GM19324 (cell line): ENCODE data around the gene TGDS.
"Not testable (repeated sequence)": the region's sequence is repeated elsewhere in the genome, so short reads cannot be mapped to it uniquely, and the experiment has no call there.

Experiments used
- ATAC-seq: cut with Tn5 transposase; IDR thresholded peaks from one replicate; pipeline ENCODE4 v1.9.1; 2021; ENCODE audit warnings: mild to moderate bottlenecking, moderate library complexity; ENCODE audit not compliant: unreplicated experiment, low FRiP score

The TGDS gene

DNA sequence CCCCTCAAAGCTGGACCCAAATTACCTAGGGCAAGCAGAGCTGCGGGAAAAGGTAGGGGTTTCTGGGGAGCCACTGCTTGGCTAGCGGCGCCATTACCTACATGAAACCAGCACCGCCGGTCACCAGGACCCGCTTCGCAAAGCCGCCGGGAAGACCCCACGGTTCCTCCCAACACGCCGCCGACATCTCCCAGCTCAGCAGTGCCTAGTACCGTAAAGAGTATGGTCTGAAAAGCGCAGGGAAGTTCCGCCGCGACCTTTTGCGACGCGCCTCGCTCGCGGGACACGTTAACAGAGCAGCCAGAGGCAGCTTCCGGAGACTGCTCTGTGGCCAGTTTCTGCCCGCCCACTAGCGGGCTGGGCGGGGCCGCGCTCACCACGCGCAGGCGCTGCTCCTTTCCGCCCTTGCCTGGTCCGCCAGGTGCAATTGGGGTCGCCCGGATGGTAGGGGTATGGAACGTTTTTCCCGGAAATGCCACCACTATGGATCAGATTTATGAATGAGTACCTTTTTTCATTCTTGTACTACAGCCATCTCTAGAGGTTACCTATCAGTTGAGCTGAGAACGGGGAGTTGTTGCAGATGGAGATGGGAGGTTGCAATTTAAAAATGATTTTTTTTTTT is at the start of gene TGDS:
Gene TGDS, minus strand, starts transcription at position 203 of the 625 bp plus-strand sequence. Its CDS starts 16 bp downstream, at position 187.
- ATAC-seq: peak; percentile 99

DNA sequence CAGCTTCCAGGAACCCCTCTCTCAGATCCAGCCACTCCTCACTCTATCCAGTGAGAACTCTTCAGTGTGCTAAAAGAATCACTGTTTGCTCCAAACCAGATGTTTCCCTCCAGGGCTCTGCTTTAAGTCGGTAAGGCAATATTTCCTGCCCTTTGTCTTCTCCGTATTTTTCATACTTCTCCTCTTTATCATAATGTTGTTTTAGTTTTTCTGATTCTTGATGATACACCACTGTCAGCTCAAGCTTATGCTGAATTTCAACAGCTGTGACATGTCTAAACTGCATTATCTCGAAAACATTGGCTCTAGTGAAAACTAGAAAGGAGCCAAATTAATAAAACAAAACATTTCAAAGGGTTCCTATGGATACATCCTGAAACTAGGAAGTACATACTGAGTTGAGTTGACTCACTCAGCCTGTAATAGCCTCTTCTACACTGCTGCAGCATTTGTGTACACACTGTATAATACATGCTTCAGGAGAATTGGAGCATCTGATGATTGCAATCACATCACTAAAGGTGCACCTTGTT is 45.5 kb upstream of the TGDS start:
- no peak for ATAC-seq

DNA sequence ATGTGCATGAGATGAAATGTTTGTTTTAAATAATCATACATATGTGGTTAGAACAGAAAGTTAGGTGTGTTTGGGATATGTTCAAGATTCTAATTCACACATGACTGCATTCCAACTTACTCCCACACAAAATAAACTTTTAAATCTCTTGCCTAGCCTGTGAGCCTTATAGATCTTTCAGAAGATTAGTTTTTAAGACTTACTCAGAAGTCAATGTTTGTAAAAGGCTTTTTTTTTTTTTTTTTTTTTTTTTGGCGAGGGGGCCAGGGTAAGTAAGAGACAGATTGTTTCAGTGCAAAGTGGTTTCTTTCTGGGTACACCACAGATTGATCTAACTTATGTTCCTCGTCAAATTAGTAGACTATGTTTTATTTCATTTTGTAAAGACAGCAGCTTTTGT is 44.8 kb upstream of the TGDS start:
- ATAC-seq: no peak

DNA sequence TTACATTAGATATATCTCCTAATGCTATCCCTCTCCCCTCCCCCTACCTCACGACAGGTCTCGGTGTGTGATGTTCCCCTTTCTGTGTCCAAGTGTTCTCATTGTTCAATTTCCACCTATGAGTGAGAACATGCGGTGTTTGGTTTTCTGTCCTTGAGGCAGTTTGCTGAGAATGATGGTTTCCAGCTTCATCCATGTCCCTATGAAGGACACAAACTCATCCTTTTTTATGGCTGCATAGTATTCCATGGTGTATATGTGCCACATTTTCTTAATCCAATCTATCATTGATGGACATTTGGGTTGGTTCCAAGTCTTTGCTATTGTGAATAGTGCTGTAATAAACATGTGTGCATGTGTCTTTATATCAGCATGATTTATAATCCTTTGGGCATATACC is 41.7 kb upstream of the TGDS start:
- ATAC-seq: not testable (repeated sequence)

DNA sequence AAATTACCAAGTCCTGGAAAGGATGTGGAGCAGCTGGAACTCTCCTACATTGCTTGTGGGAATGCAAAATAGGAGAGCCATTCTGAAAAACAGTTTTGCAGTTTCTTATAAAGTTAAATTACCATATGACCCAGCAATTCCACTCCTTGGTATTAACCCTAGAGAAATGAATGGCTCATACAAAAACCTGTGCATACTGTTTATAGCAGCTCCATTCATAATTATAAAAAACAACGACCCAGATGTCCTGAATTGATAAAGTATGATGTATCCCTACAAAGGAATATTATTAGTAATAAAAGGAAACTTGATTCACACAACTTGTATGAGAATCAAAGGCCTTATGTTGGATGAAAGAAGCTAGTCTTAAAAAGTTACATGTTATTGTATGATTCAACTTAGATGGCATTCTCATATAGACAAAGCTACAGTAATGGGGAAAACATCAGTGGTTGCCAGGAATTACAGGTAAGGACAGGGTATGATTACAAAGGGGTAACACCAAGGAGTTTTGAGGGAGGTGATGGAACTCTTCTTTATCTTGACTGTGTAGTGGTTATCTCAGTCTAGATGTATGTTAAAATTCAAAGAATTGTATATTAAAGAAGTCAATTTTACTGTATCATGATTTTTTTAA is 41.1 kb upstream of the TGDS start:
- no peak for ATAC-seq

DNA sequence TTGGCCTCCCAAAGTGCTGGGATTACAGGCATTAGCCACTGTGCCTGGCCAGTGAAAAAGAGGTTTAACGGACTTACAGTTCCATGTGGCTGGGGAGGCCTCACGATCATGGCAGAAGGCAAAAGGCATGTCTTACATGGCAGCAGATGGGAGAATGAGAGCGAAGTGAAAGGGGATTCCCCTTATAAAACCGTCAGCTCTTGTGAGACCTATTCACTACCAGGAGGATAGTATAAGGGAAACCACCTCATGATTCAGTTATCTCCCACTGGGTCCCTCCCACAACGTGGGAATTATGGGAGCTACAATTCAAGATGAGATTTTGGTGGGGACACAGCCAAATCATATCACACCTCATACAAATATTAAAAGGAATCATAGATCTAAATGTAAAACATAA is 40.1 kb upstream of the TGDS start:
- not testable (repeated sequence) for ATAC-seq

- no peak for ATAC-seq
Measured at GRCh38 chr13:94632226-94632980, 36.5 kb upstream of the TGDS start.

GRCh38 chr13:94630858-94631257 is 34.9 kb upstream of the TGDS start:
- ATAC-seq: no peak

- no peak for ATAC-seq
Measured at GRCh38 chr13:94623316-94623715, 27.4 kb upstream of the TGDS start.

GRCh38 chr13:94622344-94622743 is 26.4 kb upstream of the TGDS start:
- no peak for ATAC-seq

- ATAC-seq: no peak
Measured at GRCh38 chr13:94620286-94620896, 24.4 kb upstream of the TGDS start.

- ATAC-seq: no peak
Measured at GRCh38 chr13:94617389-94618000, 21.5 kb upstream of the TGDS start.

DNA sequence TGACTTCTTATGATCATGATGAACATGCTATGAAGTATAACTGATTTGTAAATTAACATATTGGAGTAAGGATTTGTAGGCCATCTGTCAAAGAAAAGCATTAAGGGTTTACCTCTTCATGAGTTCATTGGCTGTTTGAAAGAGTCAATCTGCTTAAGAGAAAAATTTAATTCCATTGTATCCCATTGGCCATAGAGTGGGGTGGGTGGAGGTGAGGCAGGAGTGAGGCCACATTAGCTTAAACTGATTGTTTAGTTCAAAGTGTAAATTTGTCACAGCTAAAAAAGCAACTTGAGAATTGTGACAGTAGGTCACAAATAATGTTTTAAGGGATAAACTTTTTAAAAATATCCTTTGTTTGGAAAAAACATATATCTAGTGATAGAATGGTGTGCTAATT is 17.1 kb upstream of the TGDS start:
- no peak for ATAC-seq

- ATAC-seq: no peak
Measured at GRCh38 chr13:94612050-94612449, 16.1 kb upstream of the TGDS start.

DNA sequence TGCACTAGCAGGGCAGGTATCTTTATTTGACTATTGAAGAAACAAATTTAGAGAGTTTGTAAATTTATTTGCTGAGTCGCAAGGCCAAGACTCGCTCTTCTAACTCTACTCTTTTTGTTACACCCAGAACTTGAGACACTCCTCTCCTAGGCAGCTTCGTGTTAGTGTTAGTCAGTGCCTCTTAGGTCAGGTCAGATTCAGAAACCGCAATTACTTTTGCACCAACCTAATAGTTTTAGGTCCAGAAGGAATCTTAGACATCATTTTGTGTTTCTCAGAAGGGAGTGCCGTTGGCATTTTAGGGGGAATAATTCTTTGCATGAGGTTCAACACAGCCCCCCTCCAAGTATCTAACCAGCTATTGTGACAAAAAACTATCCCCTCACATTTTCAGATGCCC is 14.5 kb upstream of the TGDS start:
- ATAC-seq: no peak

DNA sequence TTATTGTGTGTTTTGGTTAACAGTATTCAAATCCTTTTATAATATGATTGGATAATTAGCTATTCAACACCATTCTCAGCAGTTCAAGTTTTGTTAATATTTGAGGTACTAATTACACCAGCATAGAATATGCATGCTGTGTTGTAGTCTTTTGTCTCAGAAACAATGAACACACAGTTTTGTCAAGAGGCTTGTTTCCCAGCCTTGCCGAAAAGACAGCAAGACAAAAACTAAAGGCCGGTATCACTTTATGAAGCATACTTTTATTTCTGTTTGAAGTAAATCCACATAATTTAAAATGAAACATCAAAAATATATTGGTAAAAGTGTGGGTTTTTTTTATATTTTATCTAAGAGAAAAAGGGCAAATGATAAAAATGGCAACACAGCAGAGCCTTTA is 13.2 kb upstream of the TGDS start:
- no peak for ATAC-seq

GRCh38 chr13:94608586-94608985 is 12.6 kb upstream of the TGDS start:
- no peak for ATAC-seq

DNA sequence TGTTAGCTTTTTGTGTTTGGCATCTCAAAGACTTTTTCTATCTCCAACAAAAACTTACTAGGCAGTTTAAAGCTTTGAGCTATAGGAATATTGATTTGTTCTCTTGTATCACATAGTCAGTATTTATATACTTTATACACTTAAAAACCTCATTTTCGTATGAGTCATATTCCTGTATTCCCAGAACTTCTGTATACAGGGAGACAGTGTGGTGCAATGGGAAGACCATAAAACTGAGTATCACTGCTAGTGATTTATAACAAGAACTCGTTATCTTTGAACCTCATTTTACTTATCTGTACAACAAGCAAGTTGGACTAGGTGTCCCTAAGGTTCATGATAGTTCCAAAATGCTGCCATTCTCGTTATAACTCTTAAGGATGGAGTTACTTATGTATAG is 12.0 kb upstream of the TGDS start:
- ATAC-seq: no peak

GRCh38 chr13:94607056-94607455 is 11.1 kb upstream of the TGDS start:
- no peak for ATAC-seq

- no peak for ATAC-seq
Measured at GRCh38 chr13:94602467-94602866, 6.5 kb upstream of the TGDS start.
